Ovary (tissue), 3 donors: ENCODE data around the gene ARFGEF3.

Experiments
- CTCF ChIP-seq, 3 donors: fragments of 450-650 bp in 2 of 3; fragments of 200-600 bp in 1 of 3; IDR thresholded peaks; one replicate each; pipeline versions ENCODE4 v1.5.1 to v1.8.0; 2016 to 2022; ENCODE audit warnings: antibody characterized with exemption in 3 of 3, mild to moderate bottlenecking in 1 of 3
- EP300 ChIP-seq: sonication (generic); formaldehyde crosslinking; IDR thresholded peaks from one replicate; pipeline ENCODE4 v1.6.1; 2017; ENCODE audit warnings: antibody characterized with exemption
- POLR2A ChIP-seq: fragments of 450-650 bp; IDR thresholded peaks from one replicate; pipeline ENCODE4 v1.6.1; 2017; ENCODE audit warnings: antibody characterized with exemption, mild to moderate bottlenecking, moderate library complexity
- donor health status: DM: no; HTN: no; CAD: no.

- TF ChIP-seq POLR2A = no peak
- no peak for TF ChIP-seq CTCF (IDR thresholded peaks at IDR 0.05)
- TF ChIP-seq EP300 = no peak
These were observed 212.5 kb downstream of the ARFGEF3 start for GRCh38 chr6:138374230-138374629.
